ENCODE results near the gene DAND5. TPM values are rescaled to one million over a fixed set of nuclear protein-coding genes. Genes with fewer than 3 reads are reported as not detected.
A peak's percentile ranks its signal among the peaks of the same experiment; 100 is the strongest.

Gene DAND5
- total RNA-seq, 1 donor from 2014 or later: not detected

DNA sequence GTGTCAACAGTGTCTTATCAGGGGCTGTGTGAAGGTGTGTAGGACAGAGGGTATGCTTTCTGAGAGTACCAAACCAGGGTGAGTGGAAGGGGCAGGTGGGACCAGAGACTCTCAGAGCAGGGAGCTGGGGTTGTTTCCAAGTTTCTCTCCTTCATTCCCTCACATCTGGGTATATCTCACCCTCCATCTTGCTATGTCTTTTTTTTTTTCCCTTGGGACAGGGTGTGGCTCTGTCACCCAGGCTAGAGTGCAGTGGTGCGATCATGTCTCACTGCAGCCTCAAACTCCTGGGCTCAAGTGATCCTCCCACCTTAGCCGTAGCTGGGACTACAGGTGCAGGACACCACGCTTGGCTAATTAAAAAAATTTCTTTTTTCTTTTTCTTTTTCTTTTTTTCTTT is 10.6 kb downstream of the DAND5 start:
- TF ChIP-seq, protein P1, sequence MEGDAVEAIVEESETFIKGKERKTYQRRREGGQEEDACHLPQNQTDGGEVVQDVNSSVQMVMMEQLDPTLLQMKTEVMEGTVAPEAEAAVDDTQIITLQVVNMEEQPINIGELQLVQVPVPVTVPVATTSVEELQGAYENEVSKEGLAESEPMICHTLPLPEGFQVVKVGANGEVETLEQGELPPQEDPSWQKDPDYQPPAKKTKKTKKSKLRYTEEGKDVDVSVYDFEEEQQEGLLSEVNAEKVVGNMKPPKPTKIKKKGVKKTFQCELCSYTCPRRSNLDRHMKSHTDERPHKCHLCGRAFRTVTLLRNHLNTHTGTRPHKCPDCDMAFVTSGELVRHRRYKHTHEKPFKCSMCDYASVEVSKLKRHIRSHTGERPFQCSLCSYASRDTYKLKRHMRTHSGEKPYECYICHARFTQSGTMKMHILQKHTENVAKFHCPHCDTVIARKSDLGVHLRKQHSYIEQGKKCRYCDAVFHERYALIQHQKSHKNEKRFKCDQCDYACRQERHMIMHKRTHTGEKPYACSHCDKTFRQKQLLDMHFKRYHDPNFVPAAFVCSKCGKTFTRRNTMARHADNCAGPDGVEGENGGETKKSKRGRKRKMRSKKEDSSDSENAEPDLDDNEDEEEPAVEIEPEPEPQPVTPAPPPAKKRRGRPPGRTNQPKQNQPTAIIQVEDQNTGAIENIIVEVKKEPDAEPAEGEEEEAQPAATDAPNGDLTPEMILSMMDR (IDR thresholded peaks at IDR 0.05; ENCODE audit: unreplicated experiment): no peak
- H3K9me3 Mint-ChIP-seq: no peaks in the 10 kb centered on the region
- no peak overlapping the region for H3K4me3 Mint-ChIP-seq
- no peak for DNase-seq (ENCODE audit: low spot score in 2 of 2, unreplicated experiment in 2 of 2)
- H3K27ac Mint-ChIP-seq: no peak overlapping the region
- no peaks in the 10 kb centered on the region for H3K4me1 Mint-ChIP-seq
- H3K27me3 Mint-ChIP-seq (ENCODE audit: low read depth): peaks cover 15% of the 10 kb centered on the region
- H3K36me3 Mint-ChIP-seq: no peaks in the 10 kb centered on the region

- Mint-ChIP-seq H3K9me3 (no peaks in the 10 kb centered on the region), H3K36me3 (no peaks in the 10 kb centered on the region)
- no peak for DNase-seq (ENCODE audit: low spot score in 2 of 2, unreplicated experiment in 2 of 2)
Measured at GRCh38 chr19:12982648-12983047, 13.3 kb downstream of the DAND5 start.

DNA sequence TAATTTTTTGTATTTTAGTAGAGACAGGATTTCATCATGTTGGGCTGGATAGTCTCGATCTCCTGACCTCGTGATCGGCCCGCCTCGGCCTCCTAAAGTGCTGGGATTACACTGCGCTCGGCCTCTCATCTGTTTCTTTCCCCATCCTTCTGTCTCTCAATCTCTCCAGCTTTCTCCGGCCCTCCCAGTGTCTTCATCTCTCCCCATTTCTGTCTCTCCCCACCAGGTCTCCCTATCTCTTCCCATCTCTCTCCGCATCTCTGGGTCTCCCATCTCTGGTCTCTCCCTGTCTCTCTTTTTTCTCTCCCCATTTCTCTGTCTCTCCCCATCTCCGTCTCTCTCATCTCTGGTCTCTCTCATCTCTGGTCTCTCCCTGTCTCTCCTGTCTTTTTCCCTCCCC is 13.7 kb downstream of the DAND5 start:
- H3K27ac Mint-ChIP-seq: no peak overlapping the region
- TF ChIP-seq, protein P1 (IDR thresholded peaks at IDR 0.05; ENCODE audit: unreplicated experiment): no peak
- peaks cover 32% of the 10 kb centered on the region for H3K27me3 Mint-ChIP-seq (ENCODE audit: low read depth)
- H3K36me3 Mint-ChIP-seq: no peaks in the 10 kb centered on the region
- H3K4me1 Mint-ChIP-seq: no peaks in the 10 kb centered on the region
- H3K9me3 Mint-ChIP-seq: no peaks in the 10 kb centered on the region
- no peak for DNase-seq (ENCODE audit: low spot score in 2 of 2, unreplicated experiment in 2 of 2)
- no peak overlapping the region for H3K4me3 Mint-ChIP-seq

More at GRCh38 chr19:12982648-12983047, 13.3 kb downstream of the DAND5 start:
- Mint-ChIP-seq H3K27me3 (ENCODE audit: low read depth) (peaks cover 35% of the 10 kb centered on the region), H3K4me3 (no peak overlapping the region), H3K27ac (no peak overlapping the region), H3K4me1 (no peaks in the 10 kb centered on the region)
- TF ChIP-seq, protein P1 (IDR thresholded peaks at IDR 0.05; ENCODE audit: unreplicated experiment): no peak

DNA sequence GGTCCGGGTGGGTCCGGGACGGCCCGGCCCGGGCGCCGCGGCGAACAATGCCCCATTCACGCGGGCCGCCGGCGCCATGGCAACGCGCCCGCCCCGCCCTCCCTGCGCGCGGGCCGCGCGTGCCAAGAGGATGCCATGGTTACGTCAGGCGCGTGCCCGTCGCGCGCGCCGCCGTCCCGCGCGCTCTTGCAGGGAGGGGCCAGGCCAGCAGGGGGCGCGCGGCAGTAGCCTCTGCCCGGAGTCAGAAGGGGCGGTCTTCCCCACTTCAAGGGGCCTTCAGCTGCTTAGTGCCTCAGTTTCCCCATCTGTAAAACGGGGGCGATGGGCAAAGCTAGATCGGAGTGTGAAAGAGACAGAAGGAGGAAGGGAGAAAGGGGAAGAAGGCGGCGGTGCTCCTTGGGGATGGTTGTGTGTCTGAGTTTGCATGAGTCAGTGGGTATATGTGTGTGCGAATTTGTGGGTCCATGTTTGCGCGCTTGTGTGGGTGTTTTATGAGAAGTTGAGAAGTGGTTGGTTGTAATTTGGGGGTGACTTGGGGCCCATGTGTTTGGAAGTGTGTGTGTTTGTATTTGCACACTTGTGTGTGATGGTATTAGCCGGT is 14.3 kb downstream of the DAND5 start:
- H3K9me3 Mint-ChIP-seq: no peaks in the 10 kb centered on the region
- H3K27me3 Mint-ChIP-seq (ENCODE audit: low read depth): peaks cover 32% of the 10 kb centered on the region
- DNase-seq (ENCODE audit: low spot score in 2 of 2, unreplicated experiment in 2 of 2): peak; percentile 80 to 91
- no peaks in the 10 kb centered on the region for H3K4me1 Mint-ChIP-seq
- H3K4me3 Mint-ChIP-seq: no peak overlapping the region
- no peak overlapping the region for H3K27ac Mint-ChIP-seq
- TF ChIP-seq, protein P1 (IDR thresholded peaks at IDR 0.05; ENCODE audit: unreplicated experiment): peak; percentile 91
- no peaks in the 10 kb centered on the region for H3K36me3 Mint-ChIP-seq

GRCh38 chr19:12984143-12984627 is 14.8 kb downstream of the DAND5 start:
- H3K4me3 Mint-ChIP-seq: no peak overlapping the region
- H3K9me3 Mint-ChIP-seq: no peaks in the 10 kb centered on the region
- DNase-seq (ENCODE audit: low spot score in 2 of 2, unreplicated experiment in 2 of 2): no peak

More at GRCh38 chr19:12984143-12984627, 14.8 kb downstream of the DAND5 start:
- Mint-ChIP-seq H3K4me1 (no peaks in the 10 kb centered on the region), H3K36me3 (no peaks in the 10 kb centered on the region), H3K27ac (no peak overlapping the region), H3K27me3 (ENCODE audit: low read depth) (peaks cover 29% of the 10 kb centered on the region)
- TF ChIP-seq, protein P1 (IDR thresholded peaks at IDR 0.05; ENCODE audit: unreplicated experiment): no peak
